Esophagus squamous epithelium (tissue), 4 donors: ENCODE data around the gene GDPD5.

ENCODE experiments used
- POLR2A ChIP-seq, 4 donors: fragments of 450-650 bp; IDR thresholded peaks; one replicate each; pipeline ENCODE4 v1.6.1; 2017; ENCODE audit warnings: antibody characterized with exemption in 4 of 4, mild to moderate bottlenecking in 4 of 4, moderate library complexity in 3 of 4
- TF ChIP-seq, protein P1 (sequence below), 6 experiments: fragments of 450-650 bp in 4 of 6; fragments of 200-600 bp in 2 of 6; sonication (generic) in 2 of 6; IDR thresholded peaks; one replicate each; pipeline ENCODE4 v1.5.1; 2016 to 2019; ENCODE audit warnings: antibody characterized with exemption in 6 of 6, mild to moderate bottlenecking in 4 of 6, moderate library complexity in 4 of 6

DNA sequence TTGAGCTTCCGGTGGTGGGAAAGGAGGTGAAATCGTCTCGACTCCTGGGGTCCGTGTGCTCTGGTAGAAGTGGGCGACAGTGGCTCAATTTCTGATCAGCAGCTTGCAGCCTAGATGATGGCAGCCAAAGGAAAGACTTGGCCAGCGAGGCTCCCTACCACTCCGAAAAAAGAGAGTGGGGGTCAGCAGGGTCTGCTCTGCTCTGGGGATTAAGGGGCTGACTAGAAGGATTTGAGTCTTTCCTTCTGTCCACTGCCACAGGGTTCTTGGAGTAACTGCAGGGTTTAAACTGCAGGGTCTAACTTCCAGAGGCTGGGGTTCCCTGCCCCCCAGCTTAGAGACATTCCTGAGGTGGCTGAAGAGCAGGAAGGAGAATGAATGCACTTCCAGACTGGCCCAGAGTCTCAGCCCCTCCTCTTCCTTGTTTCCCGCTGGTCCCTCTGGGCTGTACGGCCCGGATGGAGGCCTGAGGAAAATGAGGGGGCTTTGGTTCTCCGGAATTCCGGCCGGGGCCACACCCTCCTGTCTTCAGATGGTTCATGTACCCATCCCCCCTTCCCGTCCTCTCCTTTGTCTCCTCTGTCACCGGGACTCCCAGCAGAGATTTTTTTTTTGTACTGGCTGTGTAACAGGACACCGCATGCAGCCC lies 37.2 kb upstream of the GDPD5 start:
- no peak for TF ChIP-seq POLR2A (IDR thresholded peaks at IDR 0.05)
- TF ChIP-seq, protein P1, sequence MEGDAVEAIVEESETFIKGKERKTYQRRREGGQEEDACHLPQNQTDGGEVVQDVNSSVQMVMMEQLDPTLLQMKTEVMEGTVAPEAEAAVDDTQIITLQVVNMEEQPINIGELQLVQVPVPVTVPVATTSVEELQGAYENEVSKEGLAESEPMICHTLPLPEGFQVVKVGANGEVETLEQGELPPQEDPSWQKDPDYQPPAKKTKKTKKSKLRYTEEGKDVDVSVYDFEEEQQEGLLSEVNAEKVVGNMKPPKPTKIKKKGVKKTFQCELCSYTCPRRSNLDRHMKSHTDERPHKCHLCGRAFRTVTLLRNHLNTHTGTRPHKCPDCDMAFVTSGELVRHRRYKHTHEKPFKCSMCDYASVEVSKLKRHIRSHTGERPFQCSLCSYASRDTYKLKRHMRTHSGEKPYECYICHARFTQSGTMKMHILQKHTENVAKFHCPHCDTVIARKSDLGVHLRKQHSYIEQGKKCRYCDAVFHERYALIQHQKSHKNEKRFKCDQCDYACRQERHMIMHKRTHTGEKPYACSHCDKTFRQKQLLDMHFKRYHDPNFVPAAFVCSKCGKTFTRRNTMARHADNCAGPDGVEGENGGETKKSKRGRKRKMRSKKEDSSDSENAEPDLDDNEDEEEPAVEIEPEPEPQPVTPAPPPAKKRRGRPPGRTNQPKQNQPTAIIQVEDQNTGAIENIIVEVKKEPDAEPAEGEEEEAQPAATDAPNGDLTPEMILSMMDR (IDR thresholded peaks at IDR 0.05), result peak in 1 of 6 experiments; percentile 4
